Glutamatergic neuron (in vitro differentiated cells): ENCODE results near the gene RASL10A. TPM values are rescaled to one million over a fixed set of nuclear protein-coding genes. Genes with fewer than 3 reads are reported as not detected.
"Not testable (repeated sequence)": the region's sequence is repeated elsewhere in the genome, so short reads cannot be mapped to it uniquely, and the experiment has no call there.

Experiments used
- DNase-seq: peaks from one replicate; pipeline ENCODE4 v3.0.0; 2022
- H3K27ac Mint-ChIP-seq: one replicate; pipeline ENCODE4 v1.8.0; 2020; ENCODE audit warnings: mild to moderate bottlenecking, mixed read lengths, inconsistent platforms; ENCODE audit not compliant: unreplicated experiment
- H3K27me3 Mint-ChIP-seq: one replicate; pipeline ENCODE4 v1.8.0; 2020; ENCODE audit warnings: mild to moderate bottlenecking, moderate library complexity, mixed read lengths, inconsistent platforms; ENCODE audit not compliant: unreplicated experiment
- H3K36me3 Mint-ChIP-seq: one replicate; pipeline ENCODE4 v1.8.0; 2020; ENCODE audit warnings: mild to moderate bottlenecking, mixed read lengths, inconsistent platforms; ENCODE audit not compliant: unreplicated experiment
- H3K4me1 Mint-ChIP-seq: one replicate; pipeline ENCODE4 v1.8.0; 2020; ENCODE audit warnings: mild to moderate bottlenecking, low read depth, mixed read lengths, inconsistent platforms; ENCODE audit not compliant: unreplicated experiment
- H3K4me3 Mint-ChIP-seq: one replicate; pipeline ENCODE4 v1.8.0; 2020; ENCODE audit warnings: mild to moderate bottlenecking, mixed read lengths, inconsistent platforms; ENCODE audit not compliant: unreplicated experiment
- H3K9me3 Mint-ChIP-seq: one replicate; pipeline ENCODE4 v1.8.0; 2020; ENCODE audit warnings: mild to moderate bottlenecking, moderate library complexity, mixed read lengths, inconsistent platforms; ENCODE audit not compliant: unreplicated experiment
- total RNA-seq: library from RNA; stranded (reverse); fragmentation: NEBNext Ultra II Directional; extraction: Animal tissue kit (Norgen Biotek cat#: 25700); gene quantifications from one replicate; pipeline ENCODE4 v1.2.1, GENCODE V29; 2021; ENCODE audit not compliant: unreplicated experiment
- TF ChIP-seq, protein P1 (sequence below): fragments of 200-600 bp; sonication (generic); IDR thresholded peaks from one replicate; pipeline ENCODE4 v1.5.0; 2021; ENCODE audit not compliant: partially characterized antibody, unreplicated experiment

RASL10A gene
- total RNA-seq, 1 donor from 2014 or later = 1.3 TPM

DNA sequence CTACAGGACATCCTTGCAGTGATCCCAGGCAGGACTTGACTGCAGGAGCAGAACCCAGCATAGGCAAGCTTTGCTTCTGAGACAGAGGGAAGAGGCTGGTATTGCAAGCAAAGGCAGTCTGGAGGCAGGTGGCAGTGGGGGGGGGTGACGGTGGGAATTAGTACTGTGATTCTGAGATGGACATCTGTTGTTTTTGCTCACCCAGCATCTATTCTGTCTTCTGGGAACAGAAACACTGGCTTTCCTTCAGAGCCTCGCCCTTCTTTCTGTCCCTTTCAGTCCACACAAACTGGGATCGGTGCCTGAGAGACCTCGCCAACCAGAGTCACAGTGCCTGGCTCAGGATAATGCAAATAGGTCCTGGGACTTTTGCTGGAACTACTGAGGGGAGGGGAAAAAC is 31.2 kb upstream of the RASL10A start:
- H3K27ac Mint-ChIP-seq = peak overlapping the region; percentile 92
- peak; percentile 58 for DNase-seq
- H3K9me3 Mint-ChIP-seq = peaks cover 2% of the 10 kb centered on the region
- peaks cover 10% of the 10 kb centered on the region for H3K27me3 Mint-ChIP-seq
- H3K4me3 Mint-ChIP-seq = peak overlapping the region; percentile 64
- H3K4me1 Mint-ChIP-seq = peaks cover 36% of the 10 kb centered on the region
- H3K36me3 Mint-ChIP-seq = no peaks in the 10 kb centered on the region
- TF ChIP-seq, protein P1, sequence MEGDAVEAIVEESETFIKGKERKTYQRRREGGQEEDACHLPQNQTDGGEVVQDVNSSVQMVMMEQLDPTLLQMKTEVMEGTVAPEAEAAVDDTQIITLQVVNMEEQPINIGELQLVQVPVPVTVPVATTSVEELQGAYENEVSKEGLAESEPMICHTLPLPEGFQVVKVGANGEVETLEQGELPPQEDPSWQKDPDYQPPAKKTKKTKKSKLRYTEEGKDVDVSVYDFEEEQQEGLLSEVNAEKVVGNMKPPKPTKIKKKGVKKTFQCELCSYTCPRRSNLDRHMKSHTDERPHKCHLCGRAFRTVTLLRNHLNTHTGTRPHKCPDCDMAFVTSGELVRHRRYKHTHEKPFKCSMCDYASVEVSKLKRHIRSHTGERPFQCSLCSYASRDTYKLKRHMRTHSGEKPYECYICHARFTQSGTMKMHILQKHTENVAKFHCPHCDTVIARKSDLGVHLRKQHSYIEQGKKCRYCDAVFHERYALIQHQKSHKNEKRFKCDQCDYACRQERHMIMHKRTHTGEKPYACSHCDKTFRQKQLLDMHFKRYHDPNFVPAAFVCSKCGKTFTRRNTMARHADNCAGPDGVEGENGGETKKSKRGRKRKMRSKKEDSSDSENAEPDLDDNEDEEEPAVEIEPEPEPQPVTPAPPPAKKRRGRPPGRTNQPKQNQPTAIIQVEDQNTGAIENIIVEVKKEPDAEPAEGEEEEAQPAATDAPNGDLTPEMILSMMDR = no peak

DNA sequence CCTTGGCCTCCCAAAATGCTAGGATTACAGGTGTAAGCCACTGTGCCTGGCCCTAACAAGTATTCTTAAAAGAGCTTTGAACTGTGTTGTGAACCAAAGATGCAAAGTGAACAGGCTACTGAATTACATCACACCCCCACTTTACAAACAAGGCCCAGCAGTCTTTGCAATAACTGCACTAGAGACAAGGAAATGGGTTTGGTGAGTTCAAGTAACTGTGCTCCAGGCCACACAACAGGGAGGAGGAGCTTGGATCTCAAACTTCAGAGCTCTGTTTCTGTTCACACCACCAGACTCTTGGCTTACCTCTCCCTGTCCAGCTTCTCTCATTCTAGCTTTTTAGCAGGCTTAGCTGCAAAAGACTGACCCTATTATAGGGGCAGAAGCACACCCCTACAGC is 30.4 kb upstream of the RASL10A start:
- Mint-ChIP-seq H3K4me1 (peaks cover 36% of the 10 kb centered on the region), H3K27me3 (peaks cover 8% of the 10 kb centered on the region), H3K9me3 (peaks cover 2% of the 10 kb centered on the region), H3K36me3 (no peaks in the 10 kb centered on the region), H3K4me3 (no peak overlapping the region), H3K27ac (peak overlapping the region; percentile 92)
- TF ChIP-seq, protein P1 = no peak
- no peak for DNase-seq

GRCh38 chr22:29344889-29345288 is 29.4 kb upstream of the RASL10A start:
- not testable (repeated sequence) for H3K27me3 Mint-ChIP-seq, DNase-seq, H3K27ac Mint-ChIP-seq, H3K36me3 Mint-ChIP-seq, H3K9me3 Mint-ChIP-seq, H3K4me3 Mint-ChIP-seq
- peaks cover 36% of the 10 kb centered on the region for H3K4me1 Mint-ChIP-seq

DNA sequence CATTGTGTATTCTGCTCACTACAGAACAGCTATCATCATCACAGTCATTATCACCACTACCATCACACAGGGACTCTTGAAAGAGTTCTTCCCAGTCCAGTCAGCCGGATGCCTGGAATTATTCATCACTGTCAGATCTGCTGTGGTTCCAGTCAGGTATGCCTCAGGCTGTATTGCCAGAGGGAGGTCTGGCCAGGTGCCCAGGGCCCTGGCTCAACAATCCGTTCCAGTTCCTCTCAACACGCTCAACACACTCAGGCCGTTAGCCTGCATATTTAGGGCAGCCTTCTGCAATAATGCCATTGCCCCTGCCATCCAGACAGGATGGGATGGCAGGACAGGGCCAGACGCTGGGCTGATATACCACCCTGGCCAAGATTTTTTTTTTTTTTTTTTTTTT is 28.6 kb upstream of the RASL10A start:
- Mint-ChIP-seq H3K36me3 (peaks cover 4% of the 10 kb centered on the region), H3K27me3 (peaks cover 10% of the 10 kb centered on the region), H3K27ac (peak overlapping the region; percentile 12), H3K9me3 (peaks cover 4% of the 10 kb centered on the region), H3K4me3 (peak overlapping the region; percentile 20), H3K4me1 (peaks cover 36% of the 10 kb centered on the region)
- no peak for DNase-seq
- TF ChIP-seq, protein P1 = no peak

DNA sequence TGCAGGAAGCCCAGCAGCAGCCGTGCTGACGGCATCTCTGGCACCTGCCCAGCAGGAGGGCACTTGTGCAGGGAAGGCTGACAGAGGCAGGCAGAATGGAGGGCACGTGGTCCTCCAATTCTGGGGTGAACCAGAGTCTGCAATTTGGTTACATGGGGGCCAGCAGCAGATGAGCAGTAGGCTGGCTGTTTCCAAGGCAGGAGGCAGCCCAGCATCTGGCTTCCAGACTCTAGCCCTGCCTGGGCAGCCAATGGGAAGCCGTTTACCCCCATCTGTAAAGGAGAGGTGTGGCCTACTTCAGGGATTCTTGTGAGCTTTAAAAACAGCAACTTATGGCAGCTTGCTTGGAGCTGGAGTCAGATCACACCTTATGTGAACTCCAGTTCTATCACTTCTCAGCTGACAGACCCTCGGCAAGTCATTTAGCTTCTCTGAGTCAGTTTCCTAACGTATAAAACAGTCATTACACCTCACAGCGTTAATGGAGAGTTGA is 27.9 kb upstream of the RASL10A start:
- TF ChIP-seq, protein P1 = no peak
- peak overlapping the region; percentile 69 for H3K27ac Mint-ChIP-seq
- no peak overlapping the region for H3K4me3 Mint-ChIP-seq
- H3K9me3 Mint-ChIP-seq = peaks cover 4% of the 10 kb centered on the region
- peaks cover 8% of the 10 kb centered on the region for H3K27me3 Mint-ChIP-seq
- H3K4me1 Mint-ChIP-seq = peaks cover 33% of the 10 kb centered on the region
- DNase-seq = no peak
- peaks cover 8% of the 10 kb centered on the region for H3K36me3 Mint-ChIP-seq
